A172 (cell line): Measurements from ENCODE around the gene PALMD. TPM values are rescaled to one million over a fixed set of nuclear protein-coding genes. Genes with fewer than 3 reads are reported as not detected.

Experiments used
- DNase-seq: peaks from one replicate; pipeline ENCODE4 v3.0.0-alpha.2; 2015; ENCODE audit warnings: low spot score
- total RNA-seq: library from RNA; depleted of rRNA; stranded (reverse); fragments of >200 nt; shearing (Covaris generic); gene quantifications from 2 replicates; pipeline ENCODE4 v1.2.3, GENCODE V29; 2014

Gene PALMD
- total RNA-seq, 1 experiment from 2014 or later = 0.88 TPM

GRCh38 chr1:99660496-99660895, 14.6 kb downstream of the PALMD start:
- no peak for DNase-seq

DNA sequence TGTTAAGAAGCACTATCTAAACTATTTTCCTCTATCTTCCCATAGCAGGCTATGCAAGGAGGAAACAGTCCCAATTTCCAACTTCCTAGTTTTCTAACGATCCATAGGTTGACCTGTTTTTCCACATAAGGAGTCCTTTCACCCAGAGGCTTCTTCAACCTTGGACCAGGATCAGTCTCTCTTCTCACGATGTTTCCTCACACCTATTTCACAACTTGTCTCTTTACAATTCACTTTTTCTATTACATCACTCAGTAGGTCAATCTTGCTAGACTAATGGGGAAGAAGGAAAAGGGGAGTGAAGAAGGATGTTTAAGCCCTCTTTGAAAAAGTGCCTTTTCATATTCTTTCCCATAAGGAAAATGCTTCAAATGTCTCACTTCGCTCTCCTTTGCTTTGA, 15.9 kb downstream of the PALMD start:
- no peak for DNase-seq

GRCh38 chr1:99662539-99663080, 16.7 kb downstream of the PALMD start:
- DNase-seq = no peak

DNA sequence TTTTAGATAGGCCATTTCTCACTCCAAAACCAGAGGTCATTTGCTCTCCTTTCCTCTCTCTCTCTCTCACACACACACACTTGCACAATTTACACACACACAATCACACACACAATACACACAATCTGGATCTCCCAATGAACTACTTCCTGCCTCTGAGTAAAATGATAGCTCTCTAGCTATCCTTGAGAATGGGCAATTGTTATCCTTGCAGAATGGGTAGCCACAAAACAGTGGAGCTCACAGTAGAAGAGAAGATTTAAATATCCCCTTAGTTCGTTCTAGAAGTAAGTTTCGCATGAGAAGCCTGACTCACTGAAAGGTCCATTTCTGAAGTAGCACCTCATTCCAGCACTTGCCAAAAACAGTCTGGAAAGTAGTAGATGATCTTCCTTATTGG, 17.6 kb downstream of the PALMD start:
- no peak for DNase-seq

GRCh38 chr1:99665212-99665611, 19.3 kb downstream of the PALMD start:
- DNase-seq = no peak

- DNase-seq = no peak
Observed at GRCh38 chr1:99669376-99669775, 23.5 kb downstream of the PALMD start.

DNA sequence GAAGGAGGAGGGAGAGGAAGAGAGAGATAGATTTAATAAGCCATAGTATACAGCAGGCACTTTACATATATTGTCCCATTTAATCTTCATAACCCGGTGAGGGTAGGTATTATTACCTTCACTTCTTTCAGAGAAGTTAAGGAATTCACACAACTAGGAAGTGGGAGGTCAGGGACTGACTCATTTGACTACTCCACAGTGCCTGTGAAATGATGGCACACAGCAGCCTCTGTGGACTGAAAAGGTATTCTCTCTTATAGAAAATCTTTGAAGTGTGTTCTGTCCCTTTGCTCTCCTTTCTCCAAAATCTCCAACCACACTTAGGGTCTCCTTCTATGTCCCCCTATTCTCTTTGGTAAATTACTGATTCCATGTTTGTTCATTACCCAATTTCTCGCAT, 23.9 kb downstream of the PALMD start:
- DNase-seq = no peak

GRCh38 chr1:99670583-99670982, 24.7 kb downstream of the PALMD start:
- DNase-seq = no peak

- DNase-seq = no peak
Observed at GRCh38 chr1:99672038-99672437, 26.1 kb downstream of the PALMD start.

DNA sequence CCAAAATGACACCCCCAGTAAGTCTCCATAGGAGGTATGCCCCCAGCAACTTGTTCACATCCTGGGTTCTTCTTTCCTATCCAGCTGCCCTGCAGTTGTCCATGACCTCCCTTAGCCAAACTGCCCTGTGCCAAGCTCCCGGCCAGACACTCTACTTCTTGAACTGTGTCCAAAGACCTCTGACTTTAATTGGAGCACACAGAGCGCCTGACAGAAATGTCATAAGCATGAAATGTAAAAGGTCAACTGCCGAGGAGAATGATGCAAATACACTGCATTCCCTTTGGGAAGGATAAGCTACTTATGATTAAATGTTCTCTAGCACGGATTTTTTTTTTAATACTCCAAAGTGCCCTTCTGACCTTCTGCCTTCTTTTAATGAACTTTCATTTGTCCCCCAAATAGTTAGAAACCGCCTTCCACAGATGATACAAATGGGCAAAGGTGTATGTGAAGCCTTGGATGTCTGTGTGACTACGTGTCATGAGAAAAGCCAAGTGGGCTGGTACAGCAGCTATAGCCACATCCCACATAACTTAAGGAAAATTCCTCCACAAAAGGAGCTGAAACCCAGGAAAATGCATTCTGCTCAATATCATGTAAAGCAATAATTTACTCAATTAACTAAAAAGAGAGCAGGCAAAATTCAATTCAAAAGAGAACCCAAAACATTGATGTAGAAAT, 26.8 kb downstream of the PALMD start:
- no peak for DNase-seq

GRCh38 chr1:99673315-99673714, 27.4 kb downstream of the PALMD start:
- no peak for DNase-seq

GRCh38 chr1:99674115-99675064, 28.5 kb downstream of the PALMD start:
- DNase-seq = no peak

DNA sequence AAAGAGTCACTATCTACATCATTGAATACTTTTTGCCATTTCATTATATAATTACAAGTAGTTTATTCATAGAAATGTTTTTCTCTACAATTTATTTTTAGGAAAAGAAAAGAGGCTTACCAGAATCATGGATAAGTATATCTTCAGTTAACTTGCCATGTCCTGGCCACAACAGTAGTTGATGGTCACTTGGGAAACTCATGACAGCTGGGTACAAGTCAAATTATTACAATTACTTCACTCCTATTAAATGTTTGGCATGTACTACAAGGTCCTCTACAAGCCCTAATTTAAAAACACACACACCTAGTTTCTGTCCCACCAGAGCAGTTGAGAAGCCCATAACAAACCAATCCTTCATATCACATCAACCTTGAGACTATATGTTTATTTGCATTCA, 29.4 kb downstream of the PALMD start:
- no peak for DNase-seq

DNA sequence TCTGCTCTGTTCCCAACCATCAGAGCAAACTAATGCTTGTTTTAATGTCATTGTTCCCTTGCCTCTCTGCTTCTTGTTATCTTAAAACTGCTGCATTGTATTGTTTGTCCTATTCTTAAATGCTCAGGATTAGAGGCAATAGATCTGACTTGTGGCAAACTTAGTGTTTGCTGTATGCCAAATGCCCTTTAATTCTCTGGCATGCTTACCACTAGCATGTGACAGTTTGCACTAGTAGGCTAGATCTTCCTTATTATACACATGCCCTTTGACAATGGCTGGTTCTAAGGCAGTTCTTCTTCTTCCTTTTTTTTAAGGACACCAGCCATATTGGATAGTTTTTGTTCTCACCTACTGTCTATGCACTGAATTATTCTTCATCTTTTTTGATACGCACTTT, 30.1 kb downstream of the PALMD start:
- DNase-seq = no peak

- no peak for DNase-seq
Observed at GRCh38 chr1:99676876-99677275, 31.0 kb downstream of the PALMD start.

DNA sequence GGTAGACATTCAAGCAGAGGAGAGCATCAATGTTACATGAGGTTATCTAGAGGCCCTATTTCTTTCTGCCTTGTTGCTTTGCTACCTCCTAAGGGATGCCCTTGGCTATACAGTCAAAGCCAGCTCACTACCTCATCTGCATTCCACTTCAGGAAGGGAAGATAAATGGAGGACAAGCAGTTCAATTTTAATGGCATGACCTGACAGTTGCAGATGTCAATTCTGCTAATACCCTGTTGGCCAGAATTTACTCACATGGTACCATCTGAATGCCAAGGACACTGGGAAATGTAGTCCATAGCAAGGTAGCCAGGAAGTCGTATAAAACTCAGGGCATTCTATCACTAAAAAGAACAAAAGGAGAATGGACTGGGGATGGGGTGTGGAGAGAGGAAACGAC, 31.5 kb downstream of the PALMD start:
- no peak for DNase-seq

- DNase-seq = peak; percentile 70
Observed at GRCh38 chr1:99680270-99680669, 34.4 kb downstream of the PALMD start.

- DNase-seq = peak; percentile 37
Observed at GRCh38 chr1:99681583-99681982, 35.7 kb downstream of the PALMD start.

DNA sequence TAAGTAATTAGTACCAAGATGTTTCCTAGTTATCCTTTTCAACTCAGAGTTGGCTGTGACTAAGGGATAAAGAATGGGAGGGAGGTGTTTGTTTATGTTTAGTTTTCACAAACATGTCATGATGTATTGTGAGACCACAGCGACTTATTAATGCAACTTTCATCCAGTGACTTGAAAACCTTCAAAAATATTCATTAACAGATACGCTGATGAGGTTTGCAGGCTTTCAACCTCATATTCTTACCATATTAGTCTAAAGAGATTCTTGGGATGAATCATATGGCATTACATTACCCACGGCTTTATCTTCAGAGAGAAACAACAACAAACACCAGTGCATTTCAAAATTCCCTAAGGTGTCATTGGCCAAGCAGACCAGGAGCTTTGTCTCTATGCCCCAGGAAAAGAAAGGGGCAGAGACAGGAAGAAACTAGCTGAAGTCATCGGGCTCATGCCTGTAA, 36.4 kb downstream of the PALMD start:
- peak; percentile 87 for DNase-seq

DNA sequence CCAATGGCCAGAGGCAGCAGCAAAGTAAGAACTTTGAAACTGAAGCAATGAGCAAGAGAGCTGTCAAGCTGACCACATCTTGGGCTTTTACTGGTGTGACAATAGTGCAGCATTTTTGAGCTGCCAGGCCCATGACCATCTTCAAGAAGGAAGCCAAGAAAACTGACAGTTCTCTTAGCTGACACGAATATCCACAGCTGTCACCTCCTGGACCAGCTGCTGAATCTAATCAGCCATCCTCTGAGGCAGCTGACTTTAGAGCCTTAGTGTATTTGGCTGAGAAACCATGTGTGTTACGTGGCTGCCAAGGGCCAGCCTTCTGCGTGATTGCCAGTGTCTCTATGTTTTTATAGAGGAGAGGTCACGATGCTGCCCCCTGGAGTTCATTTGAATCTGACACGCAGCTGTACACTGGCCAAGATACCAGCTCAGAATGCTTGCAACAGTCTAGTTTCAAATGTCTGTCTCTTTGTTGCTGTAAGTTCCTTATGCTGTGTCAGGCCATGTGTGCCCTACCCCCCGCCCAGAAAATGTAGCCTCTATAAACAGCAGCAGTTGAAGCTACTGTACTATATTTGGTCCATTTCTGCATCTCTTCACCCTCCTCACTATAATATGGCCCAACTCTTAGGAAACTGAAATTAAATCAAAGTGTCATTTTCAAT, 39.7 kb downstream of the PALMD start:
- DNase-seq = peak; percentile 84

GRCh38 chr1:99691175-99691574, 45.3 kb downstream of the PALMD start:
- no peak for DNase-seq

DNA sequence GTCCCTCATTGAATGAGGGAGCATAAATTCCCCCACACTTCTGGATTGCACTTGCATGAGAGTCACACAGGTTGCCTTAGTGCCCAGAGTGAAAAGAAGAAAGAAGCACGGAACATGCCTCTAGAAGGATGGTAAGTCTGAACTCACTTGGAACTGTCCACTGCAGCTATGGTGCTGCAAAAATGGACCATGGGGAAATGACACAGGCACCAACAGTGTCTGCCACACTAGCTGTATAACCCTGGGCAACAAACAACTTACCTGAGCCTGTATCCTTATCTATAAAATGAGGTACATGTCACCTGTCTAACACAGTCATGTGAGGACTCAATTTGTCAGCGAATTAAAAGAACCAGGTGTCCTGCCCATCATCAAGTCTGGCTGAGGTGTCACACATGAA, 50.7 kb downstream of the PALMD start:
- DNase-seq = no peak
